Ascending aorta (tissue), 2 donors: ENCODE results near the gene SYF2. TPM values are rescaled to one million over a fixed set of nuclear protein-coding genes. Genes with fewer than 3 reads are reported as not detected.

ENCODE experiments used
- DNase-seq, 2 donors: peaks; one replicate each; pipeline ENCODE4 v3.0.0-alpha.2; 2019; ENCODE audit warnings: low spot score in 2 of 2
- H3K27ac ChIP-seq, 2 donors: fragments of 200-600 bp; sonication (generic); one replicate each; pipeline ENCODE4 v1.5.1; 2016 to 2017; ENCODE audit warnings: mild to moderate bottlenecking in 1 of 2
- H3K27me3 ChIP-seq: fragments of 200-600 bp; sonication (generic); one replicate; pipeline ENCODE4 v1.5.1; 2017
- H3K36me3 ChIP-seq, 2 donors: fragments of 200-600 bp; sonication (generic); one replicate each; pipeline ENCODE4 v1.5.1; 2016
- H3K4me1 ChIP-seq, 2 donors: fragments of 200-600 bp; sonication (generic); one replicate each; pipeline ENCODE4 v1.5.1; 2016 to 2017; ENCODE audit warnings: mild to moderate bottlenecking in 1 of 2
- H3K4me3 ChIP-seq, 2 donors: fragments of 200-600 bp; sonication (generic); one replicate each; pipeline ENCODE4 v1.5.1; 2016 to 2017; ENCODE audit warnings: mild to moderate bottlenecking in 1 of 2
- H3K9me3 ChIP-seq, 2 donors: fragments of 200-600 bp; sonication (generic); one replicate each; pipeline ENCODE4 v1.5.1; 2016
- intact Hi-C: fragments of 100-400 bp; cut with DNase I; formaldehyde crosslinking; loops from one replicate; pipeline ENCODE4 v1.15.1; 2023
- total RNA-seq: library from RNA; depleted of rRNA; stranded (reverse); fragments of >200 nt; gene quantifications from one replicate; pipeline ENCODE4 v1.1.0, GENCODE V29; 2016
- TF ChIP-seq, protein P1 (sequence below), 3 experiments: fragments of 200-600 bp in 2 of 3; fragments of 450-650 bp in 1 of 3; sonication (generic) in 2 of 3; IDR thresholded peaks; one replicate each; pipeline ENCODE4 v1.5.1; 2016 to 2019; ENCODE audit warnings: antibody characterized with exemption in 3 of 3, mild to moderate bottlenecking in 1 of 3, moderate library complexity in 1 of 3

SYF2 gene
- total RNA-seq, 1 donor from 2014 or later = 14.3 TPM

DNA sequence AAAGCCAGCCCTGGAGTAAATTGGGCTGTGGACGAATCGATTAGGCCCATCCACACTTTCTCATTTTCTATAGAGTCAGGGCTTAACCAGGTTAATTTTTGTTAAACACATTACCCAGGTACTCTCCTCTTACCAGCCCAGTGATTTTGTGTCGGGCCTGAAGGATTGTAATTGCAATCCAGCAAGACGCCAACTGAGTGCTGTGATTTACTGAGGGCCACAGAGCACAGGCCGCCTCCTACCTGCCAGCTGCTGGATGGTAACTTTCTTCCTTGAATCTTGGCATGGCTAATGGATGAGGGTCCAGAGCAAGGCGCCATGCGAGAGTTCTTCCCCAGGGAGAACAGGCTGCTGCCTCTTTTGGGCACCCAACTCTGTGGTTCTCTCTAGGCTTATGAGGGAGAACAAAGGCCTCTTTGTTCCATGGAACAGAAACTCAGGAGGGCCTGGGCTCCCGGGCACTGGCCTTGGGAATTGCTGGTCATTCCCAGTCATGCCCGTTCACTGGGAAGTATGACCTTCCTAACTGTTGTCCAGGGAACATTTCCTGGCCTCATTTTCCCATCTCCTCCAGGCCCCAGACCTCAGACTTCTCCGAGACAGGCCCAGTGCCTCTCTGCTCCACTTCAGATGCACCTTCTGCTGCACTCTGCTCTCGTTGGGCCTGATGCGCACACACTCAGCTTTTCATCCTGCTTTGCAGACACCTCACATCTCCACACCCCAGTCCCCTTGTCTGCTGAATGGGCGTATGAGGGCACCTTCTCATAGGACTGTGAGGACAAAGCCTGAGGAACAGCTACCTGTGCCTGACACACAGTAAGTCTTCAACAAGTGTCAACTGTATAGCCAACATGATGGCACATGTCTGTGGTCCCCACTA lies 57.3 kb downstream of the SYF2 start:
- Histone ChIP-seq H3K9me3 (no peaks in the 10 kb centered on the region), H3K4me3 (no peak overlapping the region), H3K4me1 (no peaks in the 10 kb centered on the region), H3K36me3 (no peaks in the 10 kb centered on the region), H3K27me3 (no peaks in the 10 kb centered on the region), H3K27ac (no peak overlapping the region)
- TF ChIP-seq, protein P1, sequence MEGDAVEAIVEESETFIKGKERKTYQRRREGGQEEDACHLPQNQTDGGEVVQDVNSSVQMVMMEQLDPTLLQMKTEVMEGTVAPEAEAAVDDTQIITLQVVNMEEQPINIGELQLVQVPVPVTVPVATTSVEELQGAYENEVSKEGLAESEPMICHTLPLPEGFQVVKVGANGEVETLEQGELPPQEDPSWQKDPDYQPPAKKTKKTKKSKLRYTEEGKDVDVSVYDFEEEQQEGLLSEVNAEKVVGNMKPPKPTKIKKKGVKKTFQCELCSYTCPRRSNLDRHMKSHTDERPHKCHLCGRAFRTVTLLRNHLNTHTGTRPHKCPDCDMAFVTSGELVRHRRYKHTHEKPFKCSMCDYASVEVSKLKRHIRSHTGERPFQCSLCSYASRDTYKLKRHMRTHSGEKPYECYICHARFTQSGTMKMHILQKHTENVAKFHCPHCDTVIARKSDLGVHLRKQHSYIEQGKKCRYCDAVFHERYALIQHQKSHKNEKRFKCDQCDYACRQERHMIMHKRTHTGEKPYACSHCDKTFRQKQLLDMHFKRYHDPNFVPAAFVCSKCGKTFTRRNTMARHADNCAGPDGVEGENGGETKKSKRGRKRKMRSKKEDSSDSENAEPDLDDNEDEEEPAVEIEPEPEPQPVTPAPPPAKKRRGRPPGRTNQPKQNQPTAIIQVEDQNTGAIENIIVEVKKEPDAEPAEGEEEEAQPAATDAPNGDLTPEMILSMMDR (IDR thresholded peaks at IDR 0.05) = no peak
- intact Hi-C loops = no loop called here
- DNase-seq = no peak

DNA sequence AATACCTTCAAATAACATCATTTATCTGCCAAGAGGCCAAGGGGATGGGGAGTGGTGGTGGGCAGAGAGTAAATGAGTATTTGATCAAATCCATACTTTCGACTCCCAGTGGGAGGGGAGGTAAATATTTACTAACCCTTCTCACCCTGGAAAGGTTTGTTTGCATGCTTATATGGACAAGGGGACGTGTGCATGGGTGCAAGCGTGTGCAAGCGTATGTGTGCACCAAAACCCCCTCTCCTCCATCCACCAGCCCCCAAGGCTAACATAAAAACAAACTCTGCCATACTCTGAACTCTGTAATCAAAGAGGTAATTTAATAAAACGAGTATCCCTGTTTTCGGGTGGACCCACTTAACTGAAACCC lies 58.0 kb downstream of the SYF2 start:
- H3K9me3 ChIP-seq = no peaks in the 10 kb centered on the region
- intact Hi-C loops = no loop called here
- H3K27me3 ChIP-seq = no peaks in the 10 kb centered on the region
- no peak overlapping the region for H3K27ac ChIP-seq
- H3K36me3 ChIP-seq = no peaks in the 10 kb centered on the region
- no peak overlapping the region for H3K4me3 ChIP-seq
- H3K4me1 ChIP-seq = no peaks in the 10 kb centered on the region
- TF ChIP-seq, protein P1 (IDR thresholded peaks at IDR 0.05) = no peak
- DNase-seq = no peak

DNA sequence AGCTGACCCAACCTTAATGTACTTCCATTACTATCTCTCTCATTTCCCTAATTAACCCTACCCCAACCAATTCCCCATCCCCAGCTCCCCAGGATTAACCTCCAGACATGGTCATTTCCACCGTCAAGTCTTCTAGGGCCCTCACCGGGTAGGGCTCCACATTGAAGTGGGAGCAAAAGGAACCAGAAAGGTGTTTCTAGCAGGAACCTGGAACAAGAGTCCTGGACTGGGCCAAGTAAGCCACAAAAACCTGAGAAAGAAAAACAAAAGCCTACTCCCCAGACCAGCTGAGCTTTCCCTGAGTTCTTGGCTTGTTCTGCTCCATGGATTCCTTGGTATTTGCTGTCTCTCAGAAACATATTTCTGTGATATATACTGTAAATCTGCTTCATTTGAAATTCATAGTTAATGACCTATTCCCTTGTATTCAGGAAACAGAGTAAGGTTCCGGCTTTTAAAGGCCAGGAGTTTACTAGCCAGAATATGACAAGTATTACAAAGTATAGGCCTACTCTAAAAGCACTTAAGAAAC lies 58.4 kb downstream of the SYF2 start:
- Histone ChIP-seq H3K9me3 (no peaks in the 10 kb centered on the region), H3K4me3 (no peak overlapping the region), H3K27ac (no peak overlapping the region), H3K27me3 (no peaks in the 10 kb centered on the region), H3K36me3 (no peaks in the 10 kb centered on the region), H3K4me1 (no peaks in the 10 kb centered on the region)
- TF ChIP-seq, protein P1 (IDR thresholded peaks at IDR 0.05) = no peak
- intact Hi-C loops = no loop called here
- no peak for DNase-seq

Other genes with a start within 250 kb of the SYF2 start
- gene RSRP1, start 15.0 kb upstream of the SYF2 start, total RNA-seq = 126 TPM
- gene RHD, start 40.0 kb upstream of the SYF2 start, total RNA-seq = not detected
- 143 TPM for gene TMEM50A, start 105.8 kb upstream of the SYF2 start, total RNA-seq
- not detected for gene RHCE, start 188.3 kb upstream of the SYF2 start, total RNA-seq
- gene MACO1, start 198.4 kb upstream of the SYF2 start, total RNA-seq = 49.2 TPM